ENCODE measurements around the gene CDKL2. TPM values are rescaled to one million over a fixed set of nuclear protein-coding genes. Genes with fewer than 3 reads are reported as not detected.
A peak's percentile ranks its signal among the peaks of the same experiment; 100 is the strongest.
"Not testable (repeated sequence)": the region's sequence is repeated elsewhere in the genome, so short reads cannot be mapped to it uniquely, and the experiment has no call there.

CDKL2 gene
- total RNA-seq, 2 donors from 2014 or later: 2.7 TPM; not detected in 1

- Histone ChIP-seq H3K27me3 (replicated peaks; ENCODE audit: insufficient read depth) (no peaks in the 10 kb centered on the region), H3K9me3 (no peaks in the 10 kb centered on the region), H3K4me1 (replicated peaks) (peaks cover 4% of the 10 kb centered on the region), H3K36me3 (no peaks in the 10 kb centered on the region), H3K27ac (peak overlapping the region; percentile 95 to 97), H3K4me3 (peak overlapping the region; percentile 80)
- intact Hi-C loops (cut with DNase I): loop anchor here (1.0 to 10.0 kb wide), 3 partner anchors 50 to 171 kb away; partner anchors contain the start of gene USO1
- DNase-seq (ENCODE audit: low spot score): no peak
- 28% methylated on average over 5 of the region's 5 CpGs for WGBS
- no peak for TF ChIP-seq POLR2A (IDR thresholded peaks at IDR 0.05)
- no peak for TF ChIP-seq POLR2AphosphoS5 (IDR thresholded peaks at IDR 0.05)
- TF ChIP-seq CTCF (IDR thresholded peaks at IDR 0.05): no peak
These were observed 43.6 kb upstream of the CDKL2 start for GRCh38 chr4:75673959-75674328.

GRCh38 chr4:75673027-75673958, 43.0 kb upstream of the CDKL2 start, which contains the start of gene G3BP2:
Gene G3BP2 (minus strand): TSS chr4:75673411. CDS start chr4:75662025, 11,386 bp downstream.
- Histone ChIP-seq H3K27me3 (replicated peaks; ENCODE audit: insufficient read depth) (no peaks in the 10 kb centered on the region), H3K27ac (peak within 1 kb of the TSS; percentile 95 to 97), H3K36me3 (no peaks in the 10 kb centered on the region), H3K4me1 (replicated peaks) (peaks cover 4% of the 10 kb centered on the region), H3K4me3 (peak within 1 kb of the TSS; percentile 80), H3K9me3 (no peaks in the 10 kb centered on the region)
- intact Hi-C loops (cut with DNase I): loop anchor here (1.0 to 10.0 kb wide), 3 partner anchors 51 to 172 kb away; partner anchors contain the start of gene USO1
- DNase-seq (ENCODE audit: low spot score): peak; percentile 97
- TF ChIP-seq CTCF (IDR thresholded peaks at IDR 0.05) (peak in 1 of 4 experiments; percentile 3), POLR2AphosphoS5 (IDR thresholded peaks at IDR 0.05) (peak; percentile 95), POLR2A (IDR thresholded peaks at IDR 0.05) (peak; percentile 92)
- under 1% methylated on average over 83 of the region's 83 CpGs for WGBS

- peaks cover 4% of the 10 kb centered on the region for H3K4me1 ChIP-seq (replicated peaks)
- peak; percentile 81 for DNase-seq (ENCODE audit: low spot score)
- peak overlapping the region; percentile 95 to 97 for H3K27ac ChIP-seq
- H3K36me3 ChIP-seq: no peaks in the 10 kb centered on the region
- TF ChIP-seq POLR2AphosphoS5 (IDR thresholded peaks at IDR 0.05) (peak; percentile 53), POLR2A (IDR thresholded peaks at IDR 0.05) (no peak)
- peak overlapping the region; percentile 80 for H3K4me3 ChIP-seq
- intact Hi-C loops (cut with DNase I): loop anchor here (1.0 to 10.0 kb wide), 3 partner anchors 52 to 172 kb away; partner anchors contain the start of gene USO1
- WGBS: under 1% methylated on average over 44 of the region's 44 CpGs
- no peaks in the 10 kb centered on the region for H3K9me3 ChIP-seq
- no peaks in the 10 kb centered on the region for H3K27me3 ChIP-seq (replicated peaks; ENCODE audit: insufficient read depth)
These were observed 42.2 kb upstream of the CDKL2 start for GRCh38 chr4:75672461-75673026.

GRCh38 chr4:75671802-75672421, 41.6 kb upstream of the CDKL2 start:
- DNase-seq (ENCODE audit: low spot score): no peak
- no peaks in the 10 kb centered on the region for H3K9me3 ChIP-seq
- H3K4me3 ChIP-seq: peak overlapping the region; percentile 80
- no peak for TF ChIP-seq POLR2AphosphoS5 (IDR thresholded peaks at IDR 0.05)
- TF ChIP-seq POLR2A (IDR thresholded peaks at IDR 0.05): no peak
- TF ChIP-seq CTCF (IDR thresholded peaks at IDR 0.05): no peak
- peak overlapping the region; percentile 95 to 97 for H3K27ac ChIP-seq
- H3K4me1 ChIP-seq (replicated peaks): peaks cover 4% of the 10 kb centered on the region
- 10% methylated on average over 10 of the region's 10 CpGs for WGBS
- intact Hi-C loops (cut with DNase I): loop anchor here (5.0 to 10.0 kb wide), 2 partner anchors 135 to 173 kb away; no protein-coding TSS in a partner anchor
- no peaks in the 10 kb centered on the region for H3K27me3 ChIP-seq (replicated peaks; ENCODE audit: insufficient read depth)
- no peaks in the 10 kb centered on the region for H3K36me3 ChIP-seq

GRCh38 chr4:75668596-75668995, 38.3 kb upstream of the CDKL2 start:
- no peaks in the 10 kb centered on the region for H3K36me3 ChIP-seq
- intact Hi-C loops (cut with DNase I): no loop called here
- H3K4me1 ChIP-seq (replicated peaks): peaks cover 4% of the 10 kb centered on the region

GRCh38 chr4:75667636-75668035, 37.3 kb upstream of the CDKL2 start:
- WGBS: 80% methylated on average over 7 of the region's 7 CpGs
- H3K9me3 ChIP-seq; DNase-seq (ENCODE audit: low spot score); H3K36me3 ChIP-seq; H3K27ac ChIP-seq; H3K27me3 ChIP-seq (replicated peaks; ENCODE audit: insufficient read depth); intact Hi-C loops (cut with DNase I); H3K4me3 ChIP-seq; H3K4me1 ChIP-seq (replicated peaks): not testable (repeated sequence)

More at GRCh38 chr4:75668596-75668995, 38.3 kb upstream of the CDKL2 start:
- H3K9me3 ChIP-seq: no peaks in the 10 kb centered on the region
- TF ChIP-seq POLR2A (IDR thresholded peaks at IDR 0.05) (no peak), POLR2AphosphoS5 (IDR thresholded peaks at IDR 0.05) (no peak), CTCF (IDR thresholded peaks at IDR 0.05) (no peak)
- H3K27ac ChIP-seq: no peak overlapping the region
- no peak for DNase-seq (ENCODE audit: low spot score)
- no peaks in the 10 kb centered on the region for H3K27me3 ChIP-seq (replicated peaks; ENCODE audit: insufficient read depth)
- H3K4me3 ChIP-seq: no peak overlapping the region

All from prostate gland (tissue), 2 donors.